ENCODE data around the gene DEFB132. TPM values are rescaled to one million over a fixed set of nuclear protein-coding genes. Genes with fewer than 3 reads are reported as not detected.

Gene DEFB132
- total and polyA plus RNA-seq, 2 of the 13 experiments (the other 11 are each of a cell fraction or from before 2014, with no cell fraction given), result not detected

DNA sequence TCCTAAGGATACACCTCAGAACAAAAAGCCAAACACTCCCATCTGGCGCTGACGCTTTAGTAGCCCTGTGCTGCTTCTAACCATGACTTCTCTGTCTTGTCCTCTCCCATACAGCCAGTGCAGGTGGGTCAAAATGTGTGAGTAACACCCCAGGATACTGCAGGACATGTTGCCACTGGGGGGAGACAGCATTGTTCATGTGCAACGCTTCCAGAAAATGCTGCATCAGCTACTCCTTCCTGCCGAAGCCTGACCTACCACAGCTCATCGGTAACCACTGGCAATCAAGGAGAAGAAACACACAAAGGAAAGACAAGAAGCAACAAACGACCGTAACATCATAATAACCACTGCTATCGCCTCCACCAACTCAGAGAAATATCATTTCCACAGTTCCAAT, 1.4 kb downstream of the DEFB132 start (continued):
- TF ChIP-seq FOXA3 (CRISPR knock-in tag; IDR thresholded peaks at IDR 0.05) (0 out of 2 replicates have a peak, but pooled peaks have one; percentile 19), MAFK (conservative IDR thresholded peaks at IDR 0.05 in 1 of 2, IDR thresholded peaks at IDR 0.05 in 1 of 2; ENCODE audit: low read length in 2 of 2) (peak; percentile 99 to 100), PRDM10 (CRISPR knock-in tag; IDR thresholded peaks at IDR 0.05; ENCODE audit: low read depth) (peak; percentile 26; the same call in 1 of the 2 replicates), RELA (CRISPR knock-in tag; IDR thresholded peaks at IDR 0.05) (no peak), ERF (CRISPR knock-in tag; IDR thresholded peaks at IDR 0.05) (peak; percentile 40; the same call in 1 of the 2 replicates), CEBPG (CRISPR knock-in tag; IDR thresholded peaks at IDR 0.05) (0 out of 2 replicates have a peak, but pooled peaks have one; percentile 30), HMGXB4 (CRISPR knock-in tag; IDR thresholded peaks at IDR 0.05; ENCODE audit: borderline replicate concordance in 1 of 2, low read depth in 1 of 2) (peak; percentile 28 to 70; a peak in 2 of 4 replicates), ZNF792 (CRISPR knock-in tag; IDR thresholded peaks at IDR 0.05) (0 out of 2 replicates have a peak, but pooled peaks have one; percentile 25), ZGPAT (CRISPR knock-in tag; IDR thresholded peaks at IDR 0.05) (no peak), ZNF333 (CRISPR knock-in tag; IDR thresholded peaks at IDR 0.05; ENCODE audit: borderline replicate concordance) (no peak), RFX5 (IDR thresholded peaks at IDR 0.05; ENCODE audit: low read depth, low read length) (peak; percentile 52; the same call in 1 of the 2 replicates), ZNF362 (CRISPR knock-in tag; IDR thresholded peaks at IDR 0.05; ENCODE audit: borderline replicate concordance) (peak; percentile 42; the same call in 1 of the 2 replicates), MED1 (CRISPR knock-in tag; IDR thresholded peaks at IDR 0.05) (peak; percentile 30; the same call in 1 of the 2 replicates), DNMT3B (CRISPR knock-in tag; conservative IDR thresholded peaks at IDR 0.05) (no peak), NR2C2 (CRISPR knock-in tag; IDR thresholded peaks at IDR 0.05; ENCODE audit: borderline replicate concordance) (0 out of 2 replicates have a peak, but pooled peaks have one; percentile 17), STAG1 (CRISPR knock-in tag; IDR thresholded peaks at IDR 0.05) (peak; percentile 84)
- TF ChIP-seq, protein P1, sequence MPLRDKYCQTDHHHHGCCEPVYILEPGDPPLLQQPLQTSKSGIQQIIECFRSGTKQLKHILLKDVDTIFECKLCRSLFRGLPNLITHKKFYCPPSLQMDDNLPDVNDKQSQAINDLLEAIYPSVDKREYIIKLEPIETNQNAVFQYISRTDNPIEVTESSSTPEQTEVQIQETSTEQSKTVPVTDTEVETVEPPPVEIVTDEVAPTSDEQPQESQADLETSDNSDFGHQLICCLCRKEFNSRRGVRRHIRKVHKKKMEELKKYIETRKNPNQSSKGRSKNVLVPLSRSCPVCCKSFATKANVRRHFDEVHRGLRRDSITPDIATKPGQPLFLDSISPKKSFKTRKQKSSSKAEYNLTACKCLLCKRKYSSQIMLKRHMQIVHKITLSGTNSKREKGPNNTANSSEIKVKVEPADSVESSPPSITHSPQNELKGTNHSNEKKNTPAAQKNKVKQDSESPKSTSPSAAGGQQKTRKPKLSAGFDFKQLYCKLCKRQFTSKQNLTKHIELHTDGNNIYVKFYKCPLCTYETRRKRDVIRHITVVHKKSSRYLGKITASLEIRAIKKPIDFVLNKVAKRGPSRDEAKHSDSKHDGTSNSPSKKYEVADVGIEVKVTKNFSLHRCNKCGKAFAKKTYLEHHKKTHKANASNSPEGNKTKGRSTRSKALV (CRISPR knock-in tag; IDR thresholded peaks at IDR 0.05), result peak; percentile 49; the same call in 1 of the 2 replicates
- TF ChIP-seq, protein P2, sequence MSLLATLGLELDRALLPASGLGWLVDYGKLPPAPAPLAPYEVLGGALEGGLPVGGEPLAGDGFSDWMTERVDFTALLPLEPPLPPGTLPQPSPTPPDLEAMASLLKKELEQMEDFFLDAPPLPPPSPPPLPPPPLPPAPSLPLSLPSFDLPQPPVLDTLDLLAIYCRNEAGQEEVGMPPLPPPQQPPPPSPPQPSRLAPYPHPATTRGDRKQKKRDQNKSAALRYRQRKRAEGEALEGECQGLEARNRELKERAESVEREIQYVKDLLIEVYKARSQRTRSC (CRISPR knock-in tag; IDR thresholded peaks at IDR 0.05; ENCODE audit: low read depth), result no peak

Measured in HepG2 (cell line).